Measurements from ENCODE around the gene KRT5.

DNA sequence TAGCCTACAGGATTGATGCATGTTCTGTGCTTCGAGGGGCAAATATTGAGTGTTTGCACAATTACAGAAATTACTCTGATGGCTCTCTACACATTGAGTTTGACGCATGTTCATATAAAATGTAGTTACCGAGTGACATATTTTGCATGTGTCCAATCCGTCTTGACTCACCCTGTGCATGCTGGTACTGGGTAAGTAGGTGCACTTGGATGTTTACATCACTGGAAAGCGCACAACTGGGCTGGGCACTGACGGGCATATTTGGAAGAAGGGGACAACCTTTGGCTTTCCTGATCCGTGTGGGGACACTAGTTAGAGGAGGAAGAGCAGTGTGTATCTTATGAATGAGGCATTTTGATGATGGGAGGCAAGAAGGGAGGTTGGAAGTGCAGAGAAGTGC is 22.2 kb downstream of the KRT5 start:
- TF ChIP-seq ZFP30 (CRISPR knock-in tag; IDR thresholded peaks at IDR 0.05): no peak
- TF ChIP-seq ZFP3 (CRISPR knock-in tag; IDR thresholded peaks at IDR 0.05): no peak
- TF ChIP-seq, protein P1, sequence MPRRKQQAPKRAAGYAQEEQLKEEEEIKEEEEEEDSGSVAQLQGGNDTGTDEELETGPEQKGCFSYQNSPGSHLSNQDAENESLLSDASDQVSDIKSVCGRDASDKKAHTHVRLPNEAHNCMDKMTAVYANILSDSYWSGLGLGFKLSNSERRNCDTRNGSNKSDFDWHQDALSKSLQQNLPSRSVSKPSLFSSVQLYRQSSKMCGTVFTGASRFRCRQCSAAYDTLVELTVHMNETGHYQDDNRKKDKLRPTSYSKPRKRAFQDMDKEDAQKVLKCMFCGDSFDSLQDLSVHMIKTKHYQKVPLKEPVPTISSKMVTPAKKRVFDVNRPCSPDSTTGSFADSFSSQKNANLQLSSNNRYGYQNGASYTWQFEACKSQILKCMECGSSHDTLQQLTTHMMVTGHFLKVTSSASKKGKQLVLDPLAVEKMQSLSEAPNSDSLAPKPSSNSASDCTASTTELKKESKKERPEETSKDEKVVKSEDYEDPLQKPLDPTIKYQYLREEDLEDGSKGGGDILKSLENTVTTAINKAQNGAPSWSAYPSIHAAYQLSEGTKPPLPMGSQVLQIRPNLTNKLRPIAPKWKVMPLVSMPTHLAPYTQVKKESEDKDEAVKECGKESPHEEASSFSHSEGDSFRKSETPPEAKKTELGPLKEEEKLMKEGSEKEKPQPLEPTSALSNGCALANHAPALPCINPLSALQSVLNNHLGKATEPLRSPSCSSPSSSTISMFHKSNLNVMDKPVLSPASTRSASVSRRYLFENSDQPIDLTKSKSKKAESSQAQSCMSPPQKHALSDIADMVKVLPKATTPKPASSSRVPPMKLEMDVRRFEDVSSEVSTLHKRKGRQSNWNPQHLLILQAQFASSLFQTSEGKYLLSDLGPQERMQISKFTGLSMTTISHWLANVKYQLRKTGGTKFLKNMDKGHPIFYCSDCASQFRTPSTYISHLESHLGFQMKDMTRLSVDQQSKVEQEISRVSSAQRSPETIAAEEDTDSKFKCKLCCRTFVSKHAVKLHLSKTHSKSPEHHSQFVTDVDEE (CRISPR knock-in tag; IDR thresholded peaks at IDR 0.05): no peak
- TF ChIP-seq ISL1 (CRISPR knock-in tag; IDR thresholded peaks at IDR 0.05): no peak
- TF ChIP-seq OSR1 (CRISPR knock-in tag; IDR thresholded peaks at IDR 0.05): no peak
- no peak for TF ChIP-seq ARNTL (CRISPR knock-in tag; IDR thresholded peaks at IDR 0.05; ENCODE audit: borderline replicate concordance, low read depth)
- TF ChIP-seq ZNF8 (CRISPR knock-in tag; IDR thresholded peaks at IDR 0.05): no peak
- no peak for TF ChIP-seq RARB (CRISPR knock-in tag; IDR thresholded peaks at IDR 0.05)
- TF ChIP-seq GLIS3 (CRISPR knock-in tag; IDR thresholded peaks at IDR 0.05): no peak
- TF ChIP-seq ZC3H10 (CRISPR knock-in tag; IDR thresholded peaks at IDR 0.05): no peak
- TF ChIP-seq PPARA (CRISPR knock-in tag; IDR thresholded peaks at IDR 0.05; ENCODE audit: borderline replicate concordance): no peak
- TF ChIP-seq, protein P2, sequence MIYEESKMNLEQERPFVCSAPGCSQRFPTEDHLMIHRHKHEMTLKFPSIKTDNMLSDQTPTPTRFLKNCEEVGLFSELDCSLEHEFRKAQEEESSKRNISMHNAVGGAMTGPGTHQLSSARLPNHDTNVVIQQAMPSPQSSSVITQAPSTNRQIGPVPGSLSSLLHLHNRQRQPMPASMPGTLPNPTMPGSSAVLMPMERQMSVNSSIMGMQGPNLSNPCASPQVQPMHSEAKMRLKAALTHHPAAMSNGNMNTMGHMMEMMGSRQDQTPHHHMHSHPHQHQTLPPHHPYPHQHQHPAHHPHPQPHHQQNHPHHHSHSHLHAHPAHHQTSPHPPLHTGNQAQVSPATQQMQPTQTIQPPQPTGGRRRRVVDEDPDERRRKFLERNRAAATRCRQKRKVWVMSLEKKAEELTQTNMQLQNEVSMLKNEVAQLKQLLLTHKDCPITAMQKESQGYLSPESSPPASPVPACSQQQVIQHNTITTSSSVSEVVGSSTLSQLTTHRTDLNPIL (CRISPR knock-in tag; IDR thresholded peaks at IDR 0.05; ENCODE audit: low read depth): no peak
- no peak for TF ChIP-seq ZNF70 (CRISPR knock-in tag; IDR thresholded peaks at IDR 0.05)
- TF ChIP-seq, protein P3, sequence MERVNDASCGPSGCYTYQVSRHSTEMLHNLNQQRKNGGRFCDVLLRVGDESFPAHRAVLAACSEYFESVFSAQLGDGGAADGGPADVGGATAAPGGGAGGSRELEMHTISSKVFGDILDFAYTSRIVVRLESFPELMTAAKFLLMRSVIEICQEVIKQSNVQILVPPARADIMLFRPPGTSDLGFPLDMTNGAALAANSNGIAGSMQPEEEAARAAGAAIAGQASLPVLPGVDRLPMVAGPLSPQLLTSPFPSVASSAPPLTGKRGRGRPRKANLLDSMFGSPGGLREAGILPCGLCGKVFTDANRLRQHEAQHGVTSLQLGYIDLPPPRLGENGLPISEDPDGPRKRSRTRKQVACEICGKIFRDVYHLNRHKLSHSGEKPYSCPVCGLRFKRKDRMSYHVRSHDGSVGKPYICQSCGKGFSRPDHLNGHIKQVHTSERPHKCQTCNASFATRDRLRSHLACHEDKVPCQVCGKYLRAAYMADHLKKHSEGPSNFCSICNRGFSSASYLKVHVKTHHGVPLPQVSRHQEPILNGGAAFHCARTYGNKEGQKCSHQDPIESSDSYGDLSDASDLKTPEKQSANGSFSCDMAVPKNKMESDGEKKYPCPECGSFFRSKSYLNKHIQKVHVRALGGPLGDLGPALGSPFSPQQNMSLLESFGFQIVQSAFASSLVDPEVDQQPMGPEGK (CRISPR knock-in tag; IDR thresholded peaks at IDR 0.05; ENCODE audit: borderline replicate concordance): no peak

Measured in SK-N-SH treated with all-trans-retinoic acid at 6 μM for 48 hours (cell line).